Liver (tissue), 9 donors: ENCODE data around the gene EXOC3. TPM values are rescaled to one million over a fixed set of nuclear protein-coding genes. Genes with fewer than 3 reads are reported as not detected.

Experiments used
- DNase-seq: peaks from one replicate; pipeline ENCODE4 v3.0.0-alpha.2; 2017; ENCODE audit warnings: low spot score
- H3K27ac ChIP-seq, 2 donors: one replicate each; pipeline ENCODE4 v1.7.0; 2013; ENCODE audit warnings: inconsistent platforms in 2 of 2, low read length in 2 of 2, control low read depth in 1 of 2, low read depth in 1 of 2, mild to moderate bottlenecking in 1 of 2
- H3K27me3 ChIP-seq, 4 donors: one replicate each; pipeline versions ENCODE4 v1.6.1 to v1.7.0; 2013; ENCODE audit warnings: low read length in 3 of 4, inconsistent platforms in 1 of 4, mild to moderate bottlenecking in 1 of 4, moderate library complexity in 1 of 4; ENCODE audit not compliant: control insufficient read depth in 4 of 4, insufficient read depth in 4 of 4
- H3K36me3 ChIP-seq, 4 donors: one replicate each; pipeline versions ENCODE4 v1.6.1 to v1.7.0; 2013; ENCODE audit warnings: low read length in 3 of 4, mild to moderate bottlenecking in 3 of 4, low read depth in 1 of 4, moderate library complexity in 1 of 4; ENCODE audit not compliant: control insufficient read depth in 4 of 4, insufficient read depth in 3 of 4
- H3K4me1 ChIP-seq, 4 donors: one replicate each; pipeline versions ENCODE4 v1.6.1 to v1.7.0; 2013; ENCODE audit warnings: low read length in 3 of 4, mild to moderate bottlenecking in 3 of 4, moderate library complexity in 1 of 4; ENCODE audit not compliant: control insufficient read depth in 4 of 4, insufficient read depth in 4 of 4
- H3K4me3 ChIP-seq, 3 donors: one replicate each; pipeline versions ENCODE4 v1.6.1 to v1.7.0; 2013; ENCODE audit warnings: low read length in 3 of 3, control low read depth in 1 of 3, low read depth in 1 of 3, mild to moderate bottlenecking in 1 of 3
- H3K9ac ChIP-seq, 2 donors: one replicate each; pipeline ENCODE4 v1.7.0; 2013; ENCODE audit warnings: low read length in 2 of 2, mild to moderate bottlenecking in 2 of 2, moderate library complexity in 2 of 2, control low read depth in 1 of 2, low read depth in 1 of 2
- H3K9me3 ChIP-seq, 4 donors: one replicate each; pipeline versions ENCODE4 v1.6.1 to v1.7.0; 2013; ENCODE audit warnings: low read length in 3 of 4; ENCODE audit not compliant: control insufficient read depth in 4 of 4
- ATF3 ChIP-seq: IDR thresholded peaks from 2 replicates; pipeline ENCODE4 v1.6.1; 2016; ENCODE audit warnings: antibody characterized with exemption
- CTCF ChIP-seq: fragments of 150-350 bp; IDR thresholded peaks from 2 replicates; pipeline ENCODE4 v1.5.1; 2017; ENCODE audit warnings: improper control_type of control experiment, low read depth, low read length; ENCODE audit not compliant: missing input control
- EGR1 ChIP-seq, 2 donors: IDR thresholded peaks; 2 replicates each; pipeline ENCODE4 v1.6.1; 2016 to 2018; ENCODE audit warnings: antibody characterized with exemption in 2 of 2, low read depth in 2 of 2
- FOXA1 ChIP-seq: IDR thresholded peaks from 2 replicates; pipeline ENCODE4 v1.6.1; 2016; ENCODE audit warnings: antibody characterized with exemption
- FOXA2 ChIP-seq: IDR thresholded peaks from 2 replicates; pipeline ENCODE4 v1.6.1; 2016; ENCODE audit warnings: antibody characterized with exemption
- GABPA ChIP-seq, 2 donors: IDR thresholded peaks in 1 of 2; conservative IDR thresholded peaks in 1 of 2; 2 replicates each; pipeline ENCODE4 v1.6.1; 2016; ENCODE audit warnings: antibody characterized with exemption in 2 of 2, mild to moderate bottlenecking in 1 of 2, moderate library complexity in 1 of 2
- HNF4A ChIP-seq, 2 donors: conservative IDR thresholded peaks; 2 replicates each; pipeline ENCODE4 v1.6.1; 2016; ENCODE audit warnings: antibody characterized with exemption in 2 of 2, mild to moderate bottlenecking in 2 of 2
- HNF4G ChIP-seq: IDR thresholded peaks from 2 replicates; pipeline ENCODE4 v1.6.1; 2016; ENCODE audit warnings: antibody characterized with exemption
- JUND ChIP-seq, 2 donors: IDR thresholded peaks; 2 replicates each; pipeline ENCODE4 v1.6.1; 2016; ENCODE audit warnings: antibody characterized with exemption in 2 of 2
- MAX ChIP-seq: IDR thresholded peaks from 2 replicates; pipeline ENCODE4 v1.6.1; 2016; ENCODE audit warnings: antibody characterized with exemption
- NR2F2 ChIP-seq: IDR thresholded peaks from 2 replicates; pipeline ENCODE4 v1.6.1; 2016; ENCODE audit warnings: antibody characterized with exemption
- RAD21 ChIP-seq, 2 donors: IDR thresholded peaks; 2 replicates each; pipeline ENCODE4 v1.6.1; 2016; ENCODE audit warnings: antibody characterized with exemption in 2 of 2, mild to moderate bottlenecking in 2 of 2
- REST ChIP-seq: IDR thresholded peaks from 2 replicates; pipeline ENCODE4 v1.6.1; 2016; ENCODE audit warnings: antibody characterized with exemption, mild to moderate bottlenecking
- RXRA ChIP-seq, 2 donors: IDR thresholded peaks; 2 replicates each; pipeline ENCODE4 v1.6.1; 2017 to 2018; ENCODE audit warnings: antibody characterized with exemption in 2 of 2, mild to moderate bottlenecking in 1 of 2
- SP1 ChIP-seq: IDR thresholded peaks from 2 replicates; pipeline ENCODE4 v1.6.1; 2018; ENCODE audit warnings: antibody characterized with exemption, mild to moderate bottlenecking
- TAF1 ChIP-seq: conservative IDR thresholded peaks from 2 replicates; pipeline ENCODE4 v1.6.1; 2016; ENCODE audit warnings: antibody characterized with exemption, mild to moderate bottlenecking
- YY1 ChIP-seq: IDR thresholded peaks from 2 replicates; pipeline ENCODE4 v1.6.1; 2016; ENCODE audit warnings: antibody characterized with exemption, mild to moderate bottlenecking
- ZBTB33 ChIP-seq: IDR thresholded peaks from 2 replicates; pipeline ENCODE4 v1.6.1; 2016; ENCODE audit warnings: antibody characterized with exemption
- WGBS: extraction: QIAGEN DNeasy Blood & Tissue Kit; methylation state at CpG from one replicate; pipeline ENCODE4 v1.1.7; 2013; 5-methylcytosine and 5-hydroxymethylcytosine counted together
- polyA plus RNA-seq, 2 donors: library from polyadenylated mRNA; stranded (reverse) in 1 of 2; unstranded in 1 of 2; fragments of 200-250 nt in 1 of 2; fragments of >200 nt in 1 of 2; fragmentation: Nextera tagmentation in 1 of 2; extraction: Ambion mirVana in 1 of 2; gene quantifications; one replicate each; pipeline versions ENCODE4 v1.2.1 to v1.2.3, GENCODE V29; 2013 to 2015
- total RNA-seq, 2 donors: library from RNA; depleted of rRNA; stranded (reverse); fragments of >200 nt; gene quantifications; one replicate each; pipeline ENCODE4 v1.2.3, GENCODE V29; 2014
- donor health status: healthy.
- donor health status: healthy.
- donor health status: healthy.
- donor health status: healthy.
- donor health status: healthy.

The EXOC3 gene
- total and polyA plus RNA-seq, 4 donors: 12.4 to 23.9 (median 18.5) TPM

- Histone ChIP-seq H3K4me3 (no peak overlapping the region), H3K27me3 (no peaks in the 10 kb centered on the region), H3K27ac (no peak overlapping the region), H3K4me1 (no peaks in the 10 kb centered on the region), H3K9ac (no peak overlapping the region), H3K36me3 (no peaks in the 10 kb centered on the region), H3K9me3 (no peaks in the 10 kb centered on the region)
- 87% methylated on average over 10 of the region's 10 CpGs for WGBS
- no peak for DNase-seq
- TF ChIP-seq SP1 (no peak), YY1 (no peak), JUND (IDR thresholded peaks at IDR 0.05) (no peak), MAX (no peak)
These were observed 49.1 kb upstream of the EXOC3 start for GRCh38 chr5:393846-394275.

- 76% methylated on average over 18 of the region's 18 CpGs for WGBS
- no peak overlapping the region for H3K27ac ChIP-seq
- no peaks in the 10 kb centered on the region for H3K4me1 ChIP-seq
- no peak for DNase-seq
- H3K36me3 ChIP-seq: no peaks in the 10 kb centered on the region
- TF ChIP-seq YY1: no peak
- TF ChIP-seq FOXA1: no peak
- TF ChIP-seq NR2F2: no peak
- no peak for TF ChIP-seq ATF3
- no peak for TF ChIP-seq EGR1 (IDR thresholded peaks at IDR 0.05; ENCODE audit: low read depth in 2 of 2)
- no peak for TF ChIP-seq CTCF
- TF ChIP-seq FOXA2: no peak
- no peak for TF ChIP-seq HNF4A (conservative IDR thresholded peaks at IDR 0.05)
- no peak for TF ChIP-seq GABPA (IDR thresholded peaks at IDR 0.05 in 1 of 2, conservative IDR thresholded peaks at IDR 0.05 in 1 of 2)
- no peak for TF ChIP-seq MAX
- TF ChIP-seq JUND (IDR thresholded peaks at IDR 0.05): no peak
- TF ChIP-seq RAD21 (IDR thresholded peaks at IDR 0.05): no peak
- TF ChIP-seq ZBTB33: no peak
- TF ChIP-seq TAF1: no peak
- TF ChIP-seq REST: no peak
- no peak for TF ChIP-seq SP1
- TF ChIP-seq RXRA (IDR thresholded peaks at IDR 0.05): no peak
- no peak for TF ChIP-seq HNF4G
- no peak overlapping the region for H3K4me3 ChIP-seq
- H3K27me3 ChIP-seq: no peaks in the 10 kb centered on the region
- H3K9ac ChIP-seq: no peak overlapping the region
- no peaks in the 10 kb centered on the region for H3K9me3 ChIP-seq
These were observed 48.3 kb upstream of the EXOC3 start for GRCh38 chr5:394671-395155.
